Measurements from ENCODE around the gene LGI4.

DNA sequence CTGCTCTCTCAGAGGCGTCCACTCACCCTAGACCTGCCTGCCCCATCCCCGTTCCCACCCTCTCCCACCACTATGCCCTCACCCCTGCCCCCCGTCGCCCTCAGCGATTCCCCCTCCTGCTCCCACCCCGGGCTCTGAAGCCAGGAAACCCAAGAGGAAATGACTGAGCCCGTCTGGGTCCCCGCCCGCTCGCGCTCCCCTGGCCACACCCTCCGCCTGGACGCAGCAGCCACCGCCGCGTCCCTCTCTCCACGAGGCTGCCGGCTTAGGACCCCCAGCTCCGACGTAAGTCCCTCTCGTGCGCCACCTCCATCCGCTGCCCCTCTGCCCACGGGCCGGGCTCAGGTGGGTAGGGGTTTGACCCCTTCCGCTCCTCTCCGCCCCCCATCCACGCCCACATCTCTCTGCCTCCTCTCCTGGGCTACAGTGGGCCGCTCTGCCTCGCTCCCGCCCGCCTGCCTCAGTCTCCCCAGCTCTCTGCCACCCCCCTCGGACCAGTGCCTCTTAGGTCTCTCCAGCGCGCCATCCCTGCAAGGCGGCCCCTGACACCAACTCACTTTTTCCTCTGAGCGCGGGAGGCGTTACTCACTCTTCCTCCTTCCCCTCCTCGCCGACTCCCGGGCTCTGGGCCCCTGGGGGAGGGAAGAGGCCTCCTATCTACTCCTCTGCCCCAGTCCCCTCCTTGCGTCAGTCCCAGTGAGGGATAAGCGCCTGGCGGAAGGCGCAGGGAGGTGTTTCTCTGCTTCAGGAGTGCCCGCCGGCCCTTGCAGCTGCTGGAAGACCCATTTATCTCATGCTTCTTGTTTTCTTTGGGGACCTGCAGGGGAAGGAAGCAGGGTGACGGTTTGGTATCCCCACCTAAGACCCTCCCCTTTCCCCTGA lies 19.9 kb upstream of the LGI4 start, which contains the start of gene FXYD5:
- 0 out of 2 replicates have a peak, but pooled peaks have one; percentile 49 for TF ChIP-seq POLR2AphosphoS5 (IDR thresholded peaks at IDR 0.05; ENCODE audit: low read depth, low read length)
- TF ChIP-seq REST (IDR thresholded peaks at IDR 0.05; ENCODE audit: insufficient read depth in 1 of 2, low read depth in 2 of 2, low read length in 2 of 2) = no peak
- peak; percentile 22 for TF ChIP-seq FOXP2 (optimal IDR thresholded peaks at IDR 0.05; ENCODE audit: borderline replicate concordance, extremely low read depth, extremely low read length, insufficient read depth)
- no peak for TF ChIP-seq TAF1 (IDR thresholded peaks at IDR 0.05; ENCODE audit: borderline replicate concordance, insufficient read depth, low read length)
- no peak for TF ChIP-seq SIN3A (IDR thresholded peaks at IDR 0.05; ENCODE audit: borderline replicate concordance, insufficient read depth, low read length)
